ENCODE results near the gene DMXL1.

DNA sequence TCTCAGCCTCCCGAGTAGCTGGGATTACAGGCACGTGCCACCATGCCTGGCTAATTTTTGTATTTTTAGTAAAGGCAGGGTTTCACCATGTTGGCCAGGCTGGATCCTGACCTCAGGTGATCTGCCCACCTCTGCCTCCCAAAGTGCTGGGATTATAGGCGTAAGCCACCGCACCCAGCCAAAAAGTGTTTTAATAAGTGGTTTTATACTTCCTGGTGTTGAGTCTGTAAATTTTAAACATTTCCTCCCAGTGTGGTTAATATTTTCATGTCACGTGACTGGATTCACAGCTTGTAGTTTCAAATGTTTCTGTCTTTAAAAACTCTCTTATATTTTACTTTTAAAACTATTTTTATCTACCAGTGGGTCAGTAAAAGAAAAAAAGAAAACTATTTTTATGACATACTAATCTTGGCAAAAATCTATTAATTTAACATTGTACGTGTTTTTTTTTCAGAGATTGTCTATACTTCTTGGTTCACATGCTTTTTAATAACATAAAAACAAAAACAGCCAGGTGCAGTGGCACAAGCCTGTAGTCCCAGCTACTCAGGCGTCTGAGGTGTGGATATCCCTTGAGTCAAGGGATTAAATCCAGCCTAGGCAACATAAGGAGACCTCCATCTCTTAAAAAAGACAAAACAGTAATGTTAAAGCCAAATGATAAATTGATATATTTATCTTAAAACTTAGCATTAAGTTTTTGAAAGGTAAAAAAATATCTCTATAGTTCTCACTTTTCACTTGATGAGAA is 117.1 kb downstream of the DMXL1 start:
- TF ChIP-seq, protein P1, sequence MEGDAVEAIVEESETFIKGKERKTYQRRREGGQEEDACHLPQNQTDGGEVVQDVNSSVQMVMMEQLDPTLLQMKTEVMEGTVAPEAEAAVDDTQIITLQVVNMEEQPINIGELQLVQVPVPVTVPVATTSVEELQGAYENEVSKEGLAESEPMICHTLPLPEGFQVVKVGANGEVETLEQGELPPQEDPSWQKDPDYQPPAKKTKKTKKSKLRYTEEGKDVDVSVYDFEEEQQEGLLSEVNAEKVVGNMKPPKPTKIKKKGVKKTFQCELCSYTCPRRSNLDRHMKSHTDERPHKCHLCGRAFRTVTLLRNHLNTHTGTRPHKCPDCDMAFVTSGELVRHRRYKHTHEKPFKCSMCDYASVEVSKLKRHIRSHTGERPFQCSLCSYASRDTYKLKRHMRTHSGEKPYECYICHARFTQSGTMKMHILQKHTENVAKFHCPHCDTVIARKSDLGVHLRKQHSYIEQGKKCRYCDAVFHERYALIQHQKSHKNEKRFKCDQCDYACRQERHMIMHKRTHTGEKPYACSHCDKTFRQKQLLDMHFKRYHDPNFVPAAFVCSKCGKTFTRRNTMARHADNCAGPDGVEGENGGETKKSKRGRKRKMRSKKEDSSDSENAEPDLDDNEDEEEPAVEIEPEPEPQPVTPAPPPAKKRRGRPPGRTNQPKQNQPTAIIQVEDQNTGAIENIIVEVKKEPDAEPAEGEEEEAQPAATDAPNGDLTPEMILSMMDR (IDR thresholded peaks at IDR 0.05): no peak
- no peak for TF ChIP-seq POLR2A (IDR thresholded peaks at IDR 0.05)

Data from esophagus squamous epithelium (tissue), 4 donors.